ENCODE data around the gene LPCAT1. TPM values are rescaled to one million over a fixed set of nuclear protein-coding genes. Genes with fewer than 3 reads are reported as not detected.

LPCAT1 gene
- total RNA-seq, 2 donors from 2014 or later, result 78.5 to 124 TPM

- no peaks in the 10 kb centered on the region for H3K27me3 Mint-ChIP-seq (ENCODE audit: insufficient read depth)
- TF ChIP-seq CTCF (conservative IDR thresholded peaks at IDR 0.05), result no peak
- Histone ChIP-seq H3K9ac (ENCODE audit: extremely low read depth, low read length, poor library complexity, severe bottlenecking) (no peak overlapping the region), H3K27ac (ENCODE audit: low read depth, low read length) (no peak overlapping the region), H3K9me3 (ENCODE audit: control insufficient read depth, low read length) (no peaks in the 10 kb centered on the region), H3K4me1 (ENCODE audit: control insufficient read depth, insufficient read depth, low read length) (no peaks in the 10 kb centered on the region), H3K27me3 (ENCODE audit: control insufficient read depth, insufficient read depth, low read length, poor library complexity, severe bottlenecking) (no peaks in the 10 kb centered on the region), H3K4me3 (ENCODE audit: low read length) (no peak overlapping the region), H3K36me3 (ENCODE audit: control insufficient read depth, insufficient read depth, low read length) (peaks cover 44% of the 10 kb centered on the region)
- peak; percentile 20 for DNase-seq
- no peak overlapping the region for H3K27ac Mint-ChIP-seq
- H3K4me1 Mint-ChIP-seq, result no peaks in the 10 kb centered on the region
- H3K36me3 Mint-ChIP-seq (ENCODE audit: low read depth), result peaks cover 66% of the 10 kb centered on the region
- WGBS, 2 experiments (ENCODE audit: insufficient coverage in 1 of 2, insufficient read length in 1 of 2), result 93 to 97% methylated on average over 16 to 24 of the region's 24 CpGs
- H3K4me3 Mint-ChIP-seq, result no peak overlapping the region
- H3K9me3 Mint-ChIP-seq, result no peaks in the 10 kb centered on the region
Measured at GRCh38 chr5:1474866-1475543, 48.8 kb downstream of the LPCAT1 start.

DNA sequence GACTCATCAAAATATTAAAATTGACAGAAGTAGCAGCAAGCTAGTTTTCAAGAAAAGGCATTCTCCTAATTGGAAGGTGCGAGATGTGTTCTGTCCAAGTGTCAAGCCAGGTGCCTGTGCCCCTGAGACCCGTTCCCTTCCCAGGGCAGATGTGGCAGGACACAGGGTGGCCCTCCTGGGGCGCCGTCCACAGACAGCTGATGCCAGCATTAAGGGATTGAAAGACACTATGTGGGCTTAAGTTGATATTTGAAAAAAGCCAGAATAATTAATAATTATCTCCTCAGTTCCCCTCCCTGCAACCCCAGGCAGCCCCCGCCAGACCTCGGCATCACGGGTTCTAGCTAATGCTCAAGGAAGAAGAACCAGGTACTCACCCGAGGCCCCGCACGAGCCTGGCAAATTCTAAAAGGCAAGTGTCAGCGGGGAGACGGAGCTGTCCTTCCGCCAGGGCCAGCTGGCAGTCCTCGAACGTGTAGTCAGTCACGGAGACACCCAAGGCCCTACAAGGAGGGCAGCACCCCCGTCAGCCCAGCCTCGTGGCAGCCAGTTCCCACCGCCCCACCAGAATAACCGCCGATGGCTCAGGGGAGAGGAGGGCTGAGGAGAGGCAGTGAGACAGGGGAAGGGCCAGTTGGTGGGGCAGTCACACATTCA, 49.4 kb downstream of the LPCAT1 start:
- Mint-ChIP-seq H3K4me3 (no peak overlapping the region), H3K27me3 (ENCODE audit: insufficient read depth) (no peaks in the 10 kb centered on the region), H3K9me3 (no peaks in the 10 kb centered on the region), H3K36me3 (ENCODE audit: low read depth) (peaks cover 69% of the 10 kb centered on the region), H3K4me1 (no peaks in the 10 kb centered on the region), H3K27ac (no peak overlapping the region)
- TF ChIP-seq CTCF (conservative IDR thresholded peaks at IDR 0.05), result no peak
- no peaks in the 10 kb centered on the region for H3K4me1 ChIP-seq (ENCODE audit: control insufficient read depth, insufficient read depth, low read length)
- 94 to 95% methylated on average over 10 to 21 of the region's 21 CpGs for WGBS, 2 experiments (ENCODE audit: insufficient coverage in 1 of 2, insufficient read length in 1 of 2)
- H3K9ac ChIP-seq (ENCODE audit: extremely low read depth, low read length, poor library complexity, severe bottlenecking), result no peak overlapping the region
- H3K4me3 ChIP-seq (ENCODE audit: low read length), result no peak overlapping the region
- DNase-seq, result peak; percentile 36
- H3K27me3 ChIP-seq (ENCODE audit: control insufficient read depth, insufficient read depth, low read length, poor library complexity, severe bottlenecking), result no peaks in the 10 kb centered on the region
- H3K27ac ChIP-seq (ENCODE audit: low read depth, low read length), result no peak overlapping the region
- no peaks in the 10 kb centered on the region for H3K9me3 ChIP-seq (ENCODE audit: control insufficient read depth, low read length)
- H3K36me3 ChIP-seq (ENCODE audit: control insufficient read depth, insufficient read depth, low read length), result peaks cover 42% of the 10 kb centered on the region

- 97 to 100% methylated on average over 11 to 12 of the region's 12 CpGs for WGBS, 2 experiments (ENCODE audit: insufficient coverage in 1 of 2, insufficient read length in 1 of 2)
- DNase-seq, result no peak
- H3K36me3 ChIP-seq (ENCODE audit: control insufficient read depth, insufficient read depth, low read length), result peaks cover 36% of the 10 kb centered on the region
- H3K4me1 Mint-ChIP-seq, result no peaks in the 10 kb centered on the region
- no peaks in the 10 kb centered on the region for H3K9me3 ChIP-seq (ENCODE audit: control insufficient read depth, low read length)
- no peak overlapping the region for H3K4me3 Mint-ChIP-seq
- no peak overlapping the region for H3K27ac ChIP-seq (ENCODE audit: low read depth, low read length)
- TF ChIP-seq CTCF (conservative IDR thresholded peaks at IDR 0.05), result no peak
- H3K36me3 Mint-ChIP-seq (ENCODE audit: low read depth), result peaks cover 63% of the 10 kb centered on the region
- H3K4me3 ChIP-seq (ENCODE audit: low read length), result no peak overlapping the region
- no peak overlapping the region for H3K9ac ChIP-seq (ENCODE audit: extremely low read depth, low read length, poor library complexity, severe bottlenecking)
- H3K9me3 Mint-ChIP-seq, result no peaks in the 10 kb centered on the region
- H3K27me3 Mint-ChIP-seq (ENCODE audit: insufficient read depth), result no peaks in the 10 kb centered on the region
- no peak overlapping the region for H3K27ac Mint-ChIP-seq
- no peaks in the 10 kb centered on the region for H3K27me3 ChIP-seq (ENCODE audit: control insufficient read depth, insufficient read depth, low read length, poor library complexity, severe bottlenecking)
- no peaks in the 10 kb centered on the region for H3K4me1 ChIP-seq (ENCODE audit: control insufficient read depth, insufficient read depth, low read length)
Measured at GRCh38 chr5:1473746-1474145, 50.0 kb downstream of the LPCAT1 start.

All from endodermal cell (in vitro differentiated cells).